ENCODE results near the gene ACP3.
"Not testable (repeated sequence)": the region's sequence is repeated elsewhere in the genome, so short reads cannot be mapped to it uniquely, and the experiment has no call there.

ACP3 gene

DNA sequence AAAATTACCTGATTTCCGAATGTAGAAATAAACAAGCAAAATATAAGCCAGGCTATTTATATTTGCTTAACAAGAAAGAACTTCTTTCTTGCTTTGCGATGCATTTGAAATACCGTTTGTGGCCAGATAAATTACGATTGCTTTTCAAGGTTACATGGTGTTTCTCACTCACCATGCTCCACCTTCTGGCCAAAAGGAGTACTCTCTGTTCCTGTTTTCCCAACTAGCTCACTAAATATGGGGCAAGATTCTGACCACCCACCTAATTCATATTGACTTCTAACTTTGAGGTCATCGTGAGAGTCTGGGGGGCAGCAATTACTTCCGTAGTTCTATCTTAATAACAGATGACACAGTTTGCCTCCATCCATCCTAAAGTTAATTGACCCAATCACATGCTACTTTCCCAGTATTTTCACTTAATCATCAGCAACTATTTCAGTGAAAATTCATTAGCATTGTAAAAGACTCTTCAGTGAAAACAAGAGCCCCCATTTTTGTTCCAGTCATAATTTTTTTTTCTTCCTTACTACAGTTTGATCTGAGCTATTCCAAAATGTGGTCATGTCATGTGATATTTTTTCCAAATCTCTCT lies 25.9 kb downstream of the ACP3 start:
- Mint-ChIP-seq H3K4me3 (no peak overlapping the region), H3K27ac (no peak overlapping the region), H3K36me3 (no peaks in the 10 kb centered on the region), H3K4me1 (peaks cover 10% of the 10 kb centered on the region), H3K9me3 (no peaks in the 10 kb centered on the region), H3K27me3 (peaks cover 11% of the 10 kb centered on the region)

DNA sequence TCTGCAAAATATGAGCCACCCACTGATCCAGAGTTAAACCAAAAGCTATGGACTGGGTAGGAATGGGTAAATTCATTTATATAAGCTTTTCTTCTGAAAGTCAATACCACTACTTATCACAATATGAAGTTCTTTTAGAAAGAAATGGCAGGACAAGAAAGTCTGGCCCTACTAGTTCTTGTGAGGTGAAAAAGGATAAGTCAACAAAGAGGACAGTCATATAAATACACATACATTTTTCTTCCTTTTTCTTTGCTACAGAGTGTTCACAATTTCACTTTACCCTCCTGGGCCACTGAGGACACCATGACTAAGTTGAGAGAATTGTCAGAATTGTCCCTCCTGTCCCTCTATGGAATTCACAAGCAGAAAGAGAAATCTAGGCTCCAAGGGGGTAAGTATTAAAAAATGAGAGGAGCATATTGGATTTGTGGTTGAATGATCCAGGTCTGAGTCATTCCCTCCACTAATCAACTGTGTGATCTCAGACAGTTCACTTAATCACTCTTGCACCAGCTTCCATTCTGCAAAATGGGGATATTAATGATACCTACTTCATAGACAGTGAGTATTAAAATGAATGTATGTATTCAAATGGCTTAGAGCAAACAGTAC lies 27.6 kb downstream of the ACP3 start:
- Mint-ChIP-seq H3K4me3 (no peak overlapping the region), H3K27me3 (peaks cover 11% of the 10 kb centered on the region)

DNA sequence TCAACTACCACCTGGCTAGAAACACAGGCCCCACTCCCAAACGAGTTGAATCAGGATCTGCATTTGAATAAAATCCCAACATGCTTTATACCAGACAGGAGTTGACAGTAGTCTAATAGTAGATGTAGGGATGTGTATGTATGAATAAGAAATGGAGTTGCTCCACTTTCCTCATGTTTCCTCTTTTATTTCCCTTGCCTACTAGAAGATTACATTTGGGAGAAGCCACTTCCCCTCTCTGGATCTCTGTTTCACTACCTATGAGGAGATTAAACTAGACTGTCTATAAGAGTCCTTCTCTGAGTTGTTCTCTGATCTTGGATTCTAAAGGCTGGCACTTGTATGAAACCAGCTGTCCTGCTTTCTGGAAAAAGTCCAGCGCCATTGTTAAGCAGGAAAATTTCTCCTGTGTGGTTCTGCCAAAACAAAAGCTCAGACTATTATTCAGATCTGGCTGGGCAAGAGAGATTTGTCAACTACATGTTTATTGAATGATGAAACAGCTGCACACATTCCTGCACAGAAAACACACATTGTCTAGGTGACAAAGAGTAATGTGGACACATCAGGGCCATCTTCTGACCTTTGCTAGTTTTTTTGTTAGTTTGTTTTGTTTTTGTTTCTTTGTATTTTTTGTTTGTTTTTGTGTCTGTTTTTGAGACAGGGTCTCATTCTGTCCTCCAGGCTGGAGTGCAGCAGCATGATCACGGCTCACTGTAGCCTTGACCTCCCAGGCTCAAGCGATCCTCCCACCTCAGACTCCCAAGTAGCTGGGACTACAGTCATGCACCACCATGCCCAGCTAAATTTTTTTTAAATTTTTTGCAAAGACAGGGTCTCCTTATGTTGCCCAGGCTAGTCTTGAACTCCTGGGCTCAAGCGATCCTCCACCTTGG lies 29.9 kb downstream of the ACP3 start:
- peaks cover 10% of the 10 kb centered on the region for H3K4me1 Mint-ChIP-seq
- H3K36me3 Mint-ChIP-seq, result no peaks in the 10 kb centered on the region
- no peaks in the 10 kb centered on the region for H3K9me3 Mint-ChIP-seq
- no peak overlapping the region for H3K4me3 Mint-ChIP-seq
- H3K27me3 Mint-ChIP-seq, result peaks cover 8% of the 10 kb centered on the region
- H3K27ac Mint-ChIP-seq, result no peak overlapping the region

More for the DNA sequence above, 27.6 kb downstream of the ACP3 start:
- Mint-ChIP-seq H3K27ac (no peak overlapping the region), H3K4me1 (peaks cover 10% of the 10 kb centered on the region), H3K9me3 (no peaks in the 10 kb centered on the region), H3K36me3 (no peaks in the 10 kb centered on the region)

DNA sequence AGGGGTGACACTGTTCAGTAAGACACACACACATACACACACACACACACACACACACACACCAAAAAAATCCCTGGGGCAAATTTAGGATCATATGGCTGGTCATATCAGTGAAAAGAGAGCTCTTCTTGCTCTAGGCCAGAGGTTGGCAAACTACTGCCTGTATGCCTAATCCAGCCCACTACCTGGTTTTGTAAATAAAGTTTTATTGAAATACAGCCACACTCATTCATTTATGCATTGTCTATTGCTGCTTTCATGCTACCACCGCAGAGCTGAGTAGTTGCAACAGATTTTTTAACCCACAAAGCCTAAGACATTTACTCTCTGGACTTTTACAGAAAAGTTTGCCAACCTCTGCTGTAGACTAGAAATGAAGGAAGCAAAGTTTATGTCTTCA lies 30.6 kb downstream of the ACP3 start:
- Mint-ChIP-seq H3K4me3 (no peak overlapping the region), H3K27ac (no peak overlapping the region), H3K27me3 (peaks cover 6% of the 10 kb centered on the region), H3K4me1 (peaks cover 9% of the 10 kb centered on the region), H3K36me3 (no peaks in the 10 kb centered on the region), H3K9me3 (no peaks in the 10 kb centered on the region)

DNA sequence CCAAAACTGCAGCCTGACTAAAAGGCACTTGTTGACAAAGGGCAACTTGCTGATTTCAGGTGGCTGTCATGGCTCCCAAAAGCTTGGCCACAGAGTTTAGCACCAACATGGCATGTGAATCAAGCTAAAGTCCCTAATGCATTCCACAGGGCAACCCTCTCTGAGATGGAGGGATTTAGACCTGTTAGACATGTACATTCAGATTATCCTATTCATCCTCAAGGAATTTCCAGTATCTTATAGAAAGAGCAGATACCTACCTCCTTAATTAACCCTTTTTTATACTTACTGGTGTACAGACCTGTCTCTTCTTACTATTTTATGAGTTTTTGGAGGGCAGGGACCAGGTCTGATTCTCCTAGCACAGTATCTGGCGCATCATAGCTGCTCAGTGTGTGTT lies 31.3 kb downstream of the ACP3 start:
- Mint-ChIP-seq H3K27me3 (peaks cover under 1% of the 10 kb centered on the region), H3K9me3 (no peaks in the 10 kb centered on the region), H3K36me3 (no peaks in the 10 kb centered on the region), H3K4me3 (no peak overlapping the region), H3K27ac (no peak overlapping the region), H3K4me1 (peaks cover 2% of the 10 kb centered on the region)

DNA sequence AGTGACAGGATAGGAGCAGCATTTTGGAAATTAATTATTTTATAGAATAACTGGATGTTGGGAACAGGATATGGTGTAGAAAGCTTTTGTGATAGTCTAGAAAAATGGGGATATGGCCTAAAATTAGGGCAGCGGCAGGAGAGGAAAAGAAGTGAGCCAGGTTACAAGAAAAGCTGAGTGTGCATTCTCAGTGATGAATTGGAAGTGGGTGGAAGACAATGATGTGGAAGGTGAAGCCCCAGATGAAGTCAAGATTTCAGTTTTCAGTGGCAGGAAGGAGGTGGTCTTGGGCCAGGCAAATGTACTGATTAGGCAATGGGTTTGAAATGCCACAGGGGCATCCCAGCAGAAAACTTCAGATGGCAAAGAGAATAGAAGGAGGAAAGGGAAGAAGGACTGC lies 33.6 kb downstream of the ACP3 start:
- no peaks in the 10 kb centered on the region for H3K27me3 Mint-ChIP-seq

DNA sequence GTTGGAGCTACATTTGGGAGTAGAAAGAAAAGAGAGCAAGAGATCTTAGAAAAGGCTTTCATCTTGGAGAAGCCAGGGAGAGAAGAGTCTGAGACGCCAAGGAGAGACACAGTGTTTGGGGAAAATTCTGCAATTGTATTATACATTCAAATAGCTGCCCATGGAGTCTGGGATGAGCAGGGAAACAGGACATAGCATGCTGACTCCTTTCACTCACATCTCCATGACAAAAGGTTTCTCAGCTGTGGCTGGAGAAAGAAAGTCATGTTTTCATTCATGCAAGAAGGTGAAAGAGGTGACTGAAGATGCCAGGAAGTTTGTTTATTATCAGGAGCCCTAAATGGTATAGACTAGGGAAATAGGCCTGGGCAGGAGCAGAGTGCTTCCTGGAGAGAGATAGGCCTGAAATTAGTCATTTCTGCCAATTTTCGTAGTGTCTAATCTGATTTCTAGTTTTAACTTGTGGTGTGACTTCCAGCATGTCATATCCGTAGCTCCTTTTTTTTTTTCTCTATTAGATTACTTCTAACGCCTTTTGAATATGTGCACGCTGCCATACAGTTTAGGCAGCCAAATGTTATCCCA lies 34.1 kb downstream of the ACP3 start:
- H3K9me3 Mint-ChIP-seq, result no peaks in the 10 kb centered on the region
- H3K36me3 Mint-ChIP-seq, result no peaks in the 10 kb centered on the region
- H3K27me3 Mint-ChIP-seq, result no peaks in the 10 kb centered on the region
- no peak overlapping the region for H3K4me3 Mint-ChIP-seq
- H3K27ac Mint-ChIP-seq, result no peak overlapping the region
- no peaks in the 10 kb centered on the region for H3K4me1 Mint-ChIP-seq

More for the DNA sequence above, 33.6 kb downstream of the ACP3 start:
- H3K9me3 Mint-ChIP-seq, result no peaks in the 10 kb centered on the region
- H3K36me3 Mint-ChIP-seq, result no peaks in the 10 kb centered on the region
- no peak overlapping the region for H3K4me3 Mint-ChIP-seq
- H3K27ac Mint-ChIP-seq, result no peak overlapping the region
- H3K4me1 Mint-ChIP-seq, result no peaks in the 10 kb centered on the region

DNA sequence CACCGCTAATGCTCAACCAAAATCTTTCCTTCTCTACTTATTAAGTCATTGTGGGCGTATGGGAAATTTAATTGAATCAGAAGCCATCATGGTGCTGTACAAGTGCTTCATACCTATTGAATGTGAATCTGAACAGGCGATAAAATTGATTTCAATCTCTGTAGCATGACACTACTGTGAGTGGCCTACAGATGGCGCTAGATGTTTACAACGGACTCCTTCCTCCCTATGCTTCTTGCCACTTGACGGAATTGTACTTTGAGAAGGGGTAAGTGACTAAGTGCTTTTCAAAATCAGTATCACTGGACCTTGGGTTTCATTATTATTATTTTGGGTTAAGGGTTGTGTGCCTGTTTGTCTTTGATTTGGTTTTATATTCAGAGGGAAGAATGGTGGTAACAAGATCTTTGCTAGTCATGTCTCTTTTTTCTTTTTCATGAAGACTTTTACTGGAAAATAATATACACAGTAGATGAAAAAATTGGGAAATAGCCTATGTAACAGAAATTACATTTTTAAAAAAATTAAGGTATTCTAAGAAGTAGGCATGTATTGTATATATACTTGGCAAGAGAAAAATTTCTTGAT lies 35.4 kb downstream of the ACP3 start:
- H3K4me1 Mint-ChIP-seq, result no peaks in the 10 kb centered on the region
- H3K27ac Mint-ChIP-seq, result no peak overlapping the region
- H3K4me3 Mint-ChIP-seq, result no peak overlapping the region
- H3K36me3 Mint-ChIP-seq, result no peaks in the 10 kb centered on the region
- no peaks in the 10 kb centered on the region for H3K27me3 Mint-ChIP-seq
- no peaks in the 10 kb centered on the region for H3K9me3 Mint-ChIP-seq

DNA sequence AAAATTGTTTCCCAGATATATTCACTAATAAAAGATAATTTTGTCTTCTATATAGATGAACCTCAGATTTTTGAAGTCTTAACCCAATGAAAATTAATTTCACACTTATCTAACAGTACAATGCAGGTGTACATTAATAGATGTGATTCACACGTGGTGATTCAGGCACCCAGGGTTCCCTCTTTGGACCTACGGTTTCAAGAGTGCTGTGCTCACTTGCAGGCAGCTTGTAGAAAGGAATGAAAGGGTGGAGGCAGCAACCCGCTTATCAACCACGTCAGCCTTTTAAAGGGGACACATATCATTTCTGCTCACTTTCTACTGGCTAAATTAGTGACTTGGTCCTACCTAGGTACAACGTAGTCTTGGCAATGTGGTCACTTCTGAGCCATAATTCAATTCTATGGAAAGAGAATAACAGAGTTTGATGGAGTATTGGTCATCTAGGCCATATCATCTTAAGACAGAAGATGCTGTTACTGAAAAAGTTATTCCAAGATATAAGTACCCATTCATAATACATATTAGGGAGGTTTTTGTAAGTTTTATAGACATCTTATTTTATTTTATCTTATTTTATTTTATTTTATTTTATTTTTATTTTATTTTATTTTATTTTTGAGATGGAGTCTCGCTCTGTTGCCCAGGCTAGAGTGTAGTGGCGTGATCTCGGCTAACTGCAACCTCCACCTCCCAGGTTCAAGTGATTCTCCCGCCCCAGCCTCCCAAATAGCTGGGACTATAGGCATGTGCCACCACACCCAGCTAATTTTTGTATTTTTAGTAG lies 37.9 kb downstream of the ACP3 start:
- Mint-ChIP-seq H3K36me3 (no peaks in the 10 kb centered on the region), H3K27me3 (peaks cover 2% of the 10 kb centered on the region), H3K4me1 (no peaks in the 10 kb centered on the region), H3K9me3 (no peaks in the 10 kb centered on the region), H3K27ac (no peak overlapping the region), H3K4me3 (no peak overlapping the region)

DNA sequence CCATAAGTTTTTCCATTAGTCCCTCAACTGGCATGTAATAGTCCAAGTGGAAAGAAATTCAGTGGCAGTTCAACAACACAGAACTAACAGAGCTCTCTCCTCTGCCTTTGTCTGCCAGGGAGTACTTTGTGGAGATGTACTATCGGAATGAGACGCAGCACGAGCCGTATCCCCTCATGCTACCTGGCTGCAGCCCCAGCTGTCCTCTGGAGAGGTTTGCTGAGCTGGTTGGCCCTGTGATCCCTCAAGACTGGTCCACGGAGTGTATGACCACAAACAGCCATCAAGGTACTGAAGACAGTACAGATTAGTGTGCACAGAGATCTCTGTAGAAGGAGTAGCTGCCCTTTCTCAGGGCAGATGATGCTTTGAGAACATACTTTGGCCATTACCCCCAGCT lies 39.4 kb downstream of the ACP3 start:
- H3K4me1 Mint-ChIP-seq, result no peaks in the 10 kb centered on the region
- no peak overlapping the region for H3K4me3 Mint-ChIP-seq
- no peaks in the 10 kb centered on the region for H3K36me3 Mint-ChIP-seq
- peaks cover 4% of the 10 kb centered on the region for H3K27me3 Mint-ChIP-seq
- H3K9me3 Mint-ChIP-seq, result no peaks in the 10 kb centered on the region
- no peak overlapping the region for H3K27ac Mint-ChIP-seq

DNA sequence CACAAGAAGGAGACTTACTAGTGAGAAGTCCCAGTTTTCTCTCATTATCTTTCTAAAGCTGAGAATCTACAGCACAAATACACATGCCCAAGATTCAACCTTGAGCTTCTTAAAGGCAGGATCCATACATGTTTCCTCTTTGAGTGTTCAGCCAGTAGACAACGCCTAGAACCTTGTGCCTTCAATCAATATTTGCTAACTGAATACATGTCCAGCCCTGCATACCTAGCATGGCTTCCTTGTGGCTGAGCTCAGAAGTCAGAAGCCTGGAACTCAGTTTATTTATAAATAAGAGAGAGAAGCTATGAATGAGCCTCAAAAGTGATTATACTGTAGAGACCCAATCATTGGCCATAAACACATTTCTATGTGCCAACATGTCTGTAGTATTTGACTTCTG lies 43.5 kb downstream of the ACP3 start:
- H3K27ac Mint-ChIP-seq, result no peak overlapping the region
- H3K4me3 Mint-ChIP-seq, result no peak overlapping the region
- H3K9me3 Mint-ChIP-seq, result no peaks in the 10 kb centered on the region
- H3K4me1 Mint-ChIP-seq, result no peaks in the 10 kb centered on the region
- no peaks in the 10 kb centered on the region for H3K36me3 Mint-ChIP-seq
- peaks cover 7% of the 10 kb centered on the region for H3K27me3 Mint-ChIP-seq

DNA sequence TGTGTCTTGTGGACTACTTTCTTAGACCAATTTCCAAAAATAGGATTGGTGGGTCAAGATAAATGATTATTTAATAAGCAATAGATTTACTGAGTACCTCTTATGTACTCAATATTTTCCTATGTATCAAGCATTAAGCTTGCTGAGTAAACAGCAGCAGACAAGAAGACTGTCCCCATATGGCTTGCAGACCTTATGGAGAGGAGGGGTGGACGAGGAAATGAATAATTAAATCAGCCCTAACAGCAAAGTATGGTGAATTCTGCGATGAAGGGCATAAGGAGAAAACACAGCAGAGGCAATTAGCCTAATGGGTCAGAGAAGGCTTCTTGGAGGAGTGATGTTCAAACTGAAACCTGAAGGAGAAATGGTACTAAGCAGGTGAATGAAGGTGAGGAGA lies 45.1 kb downstream of the ACP3 start:
- Mint-ChIP-seq H3K9me3 (no peaks in the 10 kb centered on the region), H3K27ac (no peak overlapping the region), H3K4me3 (no peak overlapping the region), H3K27me3 (peaks cover 7% of the 10 kb centered on the region), H3K4me1 (no peaks in the 10 kb centered on the region), H3K36me3 (no peaks in the 10 kb centered on the region)

DNA sequence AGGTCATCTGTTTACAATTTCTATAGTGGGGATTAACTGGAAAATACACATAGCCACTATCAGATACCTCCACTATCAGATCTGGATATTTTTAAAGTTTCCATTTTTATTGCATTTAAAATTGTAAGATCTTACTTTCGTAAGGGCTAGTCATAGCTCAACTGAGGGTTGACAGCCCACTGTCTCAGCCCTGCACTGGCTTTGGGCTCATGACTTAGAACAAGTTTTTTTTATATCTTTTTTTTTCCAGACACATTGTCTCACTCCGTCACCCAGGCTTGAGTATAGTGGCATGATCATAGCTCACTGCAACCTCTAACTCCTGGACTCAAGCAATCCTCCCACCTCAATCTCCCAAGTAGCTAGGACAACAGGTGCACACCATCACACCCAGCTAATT lies 51.3 kb downstream of the ACP3 start:
- no peak overlapping the region for H3K4me3 Mint-ChIP-seq
- no peaks in the 10 kb centered on the region for H3K4me1 Mint-ChIP-seq
- no peaks in the 10 kb centered on the region for H3K9me3 Mint-ChIP-seq
- peaks cover 1% of the 10 kb centered on the region for H3K27me3 Mint-ChIP-seq
- no peak overlapping the region for H3K27ac Mint-ChIP-seq
- no peaks in the 10 kb centered on the region for H3K36me3 Mint-ChIP-seq

DNA sequence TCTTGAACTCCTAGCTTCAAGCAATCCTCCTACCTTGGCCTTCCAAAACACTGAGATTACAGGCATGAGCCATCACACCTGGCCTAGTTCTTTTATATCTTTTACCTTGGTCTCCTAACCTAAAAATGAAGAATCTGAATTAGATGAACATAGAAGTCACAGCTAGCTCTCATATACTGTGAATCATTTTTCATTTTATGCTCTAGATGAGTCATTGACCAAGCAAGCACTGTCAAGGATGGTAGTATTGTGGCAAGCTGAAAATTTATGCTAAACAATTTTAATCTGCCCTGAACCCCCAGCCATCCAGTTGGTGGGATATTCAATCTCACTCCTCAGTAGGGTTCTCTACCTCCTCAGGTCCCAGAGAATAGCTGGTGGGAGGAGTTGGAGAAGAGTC lies 51.8 kb downstream of the ACP3 start:
- H3K36me3 Mint-ChIP-seq, result no peaks in the 10 kb centered on the region
- peaks cover 1% of the 10 kb centered on the region for H3K27me3 Mint-ChIP-seq
- H3K4me1 Mint-ChIP-seq, result no peaks in the 10 kb centered on the region
- H3K27ac Mint-ChIP-seq, result no peak overlapping the region
- no peaks in the 10 kb centered on the region for H3K9me3 Mint-ChIP-seq
- no peak overlapping the region for H3K4me3 Mint-ChIP-seq

DNA sequence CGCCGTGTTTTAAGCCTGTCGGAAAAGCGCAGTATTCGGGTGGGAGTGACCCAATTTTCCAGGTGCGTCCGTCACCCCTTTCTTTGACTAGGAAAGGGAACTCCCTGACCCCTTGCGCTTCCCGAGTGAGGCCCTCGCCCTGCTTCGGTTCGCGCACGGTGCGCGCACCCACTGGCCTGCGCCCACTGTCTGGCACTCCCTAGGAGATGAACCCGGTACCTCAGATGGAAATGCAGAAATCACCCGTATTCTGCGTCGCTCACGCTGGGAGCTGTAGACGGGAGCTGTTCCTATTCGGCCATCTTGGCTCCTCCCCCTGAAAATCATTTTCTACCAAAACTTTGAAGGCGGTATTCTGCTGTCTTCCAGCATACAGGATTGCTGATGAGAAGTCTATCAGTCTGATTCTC lies 59.7 kb downstream of the ACP3 start:
- not testable (repeated sequence) for H3K9me3 Mint-ChIP-seq, H3K27ac Mint-ChIP-seq, H3K4me3 Mint-ChIP-seq, H3K36me3 Mint-ChIP-seq, H3K4me1 Mint-ChIP-seq
- peaks cover 14% of the 10 kb centered on the region for H3K27me3 Mint-ChIP-seq
